DND-41 (cell line): Measurements from ENCODE around the gene KLF16.

Experiments
- ATAC-seq: fragments of 200-7000 bp; cut with Tn5 transposase; 3 replicates; pipeline ENCODE4 v1.9.1; 2021; ENCODE audit warnings: low read depth; ENCODE audit not compliant: insufficient read depth
- DNase-seq: peaks from one replicate; pipeline ENCODE4 v3.0.0-alpha.2; 2020
- H2AFZ ChIP-seq: 2 replicates; pipeline ENCODE4 v1.6.0; 2012; ENCODE audit warnings: low read depth, low read length
- H3K27ac ChIP-seq: 2 replicates; pipeline ENCODE4 v1.5.1; 2012; ENCODE audit warnings: low read length, inconsistent platforms
- H3K27me3 ChIP-seq: fragments of 200-600 bp; sonication (generic); 2 replicates; pipeline ENCODE4 v1.6.0; 2012; ENCODE audit warnings: low read length, mild to moderate bottlenecking, inconsistent platforms; ENCODE audit not compliant: insufficient read depth, poor library complexity
- H3K36me3 ChIP-seq: 2 replicates; pipeline ENCODE4 v1.5.1; 2012; ENCODE audit warnings: low read length, inconsistent platforms; ENCODE audit not compliant: insufficient read depth
- H3K4me1 ChIP-seq: 2 replicates; pipeline ENCODE4 v1.5.1; 2012; ENCODE audit warnings: mild to moderate bottlenecking, low read length; ENCODE audit not compliant: insufficient read depth
- H3K4me2 ChIP-seq: 2 replicates; pipeline ENCODE4 v1.6.0; 2012; ENCODE audit warnings: mild to moderate bottlenecking, moderate library complexity, low read length, inconsistent platforms; ENCODE audit not compliant: insufficient read depth
- H3K4me3 ChIP-seq, 2 experiments: fragments of 200-600 bp in 1 of 2; shearing (Covaris generic) in 1 of 2; 2 replicates each; pipeline ENCODE4 v1.5.1; 2012 to 2016; ENCODE audit warnings: inconsistent platforms in 2 of 2, low read length in 2 of 2, mild to moderate bottlenecking in 2 of 2, low read depth in 1 of 2, moderate library complexity in 1 of 2
- H3K79me2 ChIP-seq: 2 replicates; pipeline ENCODE4 v1.6.0; 2012; ENCODE audit warnings: low read length, inconsistent platforms; ENCODE audit not compliant: insufficient read depth
- H3K9ac ChIP-seq: 2 replicates; pipeline ENCODE4 v1.6.0; 2012; ENCODE audit warnings: low read depth, mild to moderate bottlenecking, inconsistent platforms, low read length, moderate library complexity
- H3K9me3 ChIP-seq: 2 replicates; pipeline ENCODE4 v1.5.1; 2012; ENCODE audit warnings: low read length, moderate library complexity, mild to moderate bottlenecking, inconsistent platforms; ENCODE audit not compliant: insufficient read depth, severe bottlenecking
- H4K20me1 ChIP-seq: 2 replicates; pipeline ENCODE4 v1.6.0; 2012; ENCODE audit warnings: low read length; ENCODE audit not compliant: insufficient read depth
- CTCF ChIP-seq: IDR thresholded peaks from 2 replicates; pipeline ENCODE4 v1.5.1; 2012; ENCODE audit warnings: borderline replicate concordance, low read length, moderate library complexity, mild to moderate bottlenecking; ENCODE audit not compliant: poor library complexity, severe bottlenecking; ENCODE audit errors: extremely low read depth
- EZH2 ChIP-seq: IDR thresholded peaks from 3 replicates; pipeline ENCODE4 v1.6.1; 2012; ENCODE audit warnings: borderline replicate concordance, low read depth, mild to moderate bottlenecking, moderate library complexity, low read length, inconsistent platforms; ENCODE audit not compliant: severe bottlenecking

KLF16 gene

GRCh38 chr19:1859331-1859781, 4.0 kb downstream of the KLF16 start:
- no peak overlapping the region for H3K4me3 ChIP-seq
- H3K4me1 ChIP-seq = peaks cover 32% of the 10 kb centered on the region
- no peak overlapping the region for H3K27ac ChIP-seq
- peaks cover 80% of the 10 kb centered on the region for H4K20me1 ChIP-seq
- no peaks in the 10 kb centered on the region for H3K27me3 ChIP-seq
- H3K36me3 ChIP-seq = peaks cover 4% of the 10 kb centered on the region; the same call in 1 of the 2 replicates
- no peak for TF ChIP-seq EZH2
- no peak for TF ChIP-seq CTCF
- no peak overlapping the region for H3K9ac ChIP-seq
- no peak overlapping the region for H2AFZ ChIP-seq
- ATAC-seq (no peak), DNase-seq (no peak)
- H3K9me3 ChIP-seq = no peaks in the 10 kb centered on the region
- no peak overlapping the region for H3K4me2 ChIP-seq
- H3K79me2 ChIP-seq = peaks cover 84% of the 10 kb centered on the region

DNA sequence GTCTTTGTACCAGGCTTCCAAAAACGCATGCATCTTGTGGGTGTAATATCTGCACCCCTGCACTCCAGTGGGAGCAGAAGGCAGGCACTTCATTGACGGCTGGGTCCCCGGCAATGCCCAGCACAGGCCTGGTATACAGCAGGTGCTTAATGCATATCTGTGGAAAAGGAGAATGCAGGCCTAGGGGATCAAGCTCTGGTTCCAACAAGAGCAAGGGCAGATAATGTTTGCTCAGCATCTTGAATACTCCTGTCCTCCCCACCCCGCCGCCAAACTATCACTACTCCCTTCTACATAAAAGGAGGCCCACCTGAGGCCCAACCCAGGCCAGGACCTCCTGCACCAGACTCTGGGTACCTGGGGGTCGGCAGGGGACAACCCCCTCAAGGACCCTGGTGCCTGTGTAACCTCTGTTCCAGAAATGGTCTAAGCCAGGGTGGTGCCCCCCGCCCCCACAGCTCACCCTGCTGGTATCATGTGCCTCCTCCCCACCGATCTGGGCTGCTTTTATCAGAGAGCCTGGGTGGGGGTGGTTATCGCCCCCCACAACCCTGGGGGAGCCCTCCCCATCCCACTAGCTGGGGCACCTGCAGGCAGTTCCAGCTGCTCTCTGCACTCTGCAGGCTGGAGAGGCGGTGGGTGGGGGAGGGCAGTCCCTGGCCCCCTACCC, 4.8 kb downstream of the KLF16 start:
- Histone ChIP-seq H3K27me3 (no peaks in the 10 kb centered on the region), H3K9me3 (no peaks in the 10 kb centered on the region), H2AFZ (no peak overlapping the region), H3K27ac (no peak overlapping the region), H3K36me3 (peaks cover 8% of the 10 kb centered on the region), H3K4me1 (peaks cover 32% of the 10 kb centered on the region), H3K9ac (no peak overlapping the region), H3K4me3 (no peak overlapping the region), H3K79me2 (peaks cover 88% of the 10 kb centered on the region), H4K20me1 (peaks cover 85% of the 10 kb centered on the region), H3K4me2 (no peak overlapping the region)
- DNase-seq (no peak), ATAC-seq (no peak)
- TF ChIP-seq EZH2 (no peak), CTCF (no peak)

DNA sequence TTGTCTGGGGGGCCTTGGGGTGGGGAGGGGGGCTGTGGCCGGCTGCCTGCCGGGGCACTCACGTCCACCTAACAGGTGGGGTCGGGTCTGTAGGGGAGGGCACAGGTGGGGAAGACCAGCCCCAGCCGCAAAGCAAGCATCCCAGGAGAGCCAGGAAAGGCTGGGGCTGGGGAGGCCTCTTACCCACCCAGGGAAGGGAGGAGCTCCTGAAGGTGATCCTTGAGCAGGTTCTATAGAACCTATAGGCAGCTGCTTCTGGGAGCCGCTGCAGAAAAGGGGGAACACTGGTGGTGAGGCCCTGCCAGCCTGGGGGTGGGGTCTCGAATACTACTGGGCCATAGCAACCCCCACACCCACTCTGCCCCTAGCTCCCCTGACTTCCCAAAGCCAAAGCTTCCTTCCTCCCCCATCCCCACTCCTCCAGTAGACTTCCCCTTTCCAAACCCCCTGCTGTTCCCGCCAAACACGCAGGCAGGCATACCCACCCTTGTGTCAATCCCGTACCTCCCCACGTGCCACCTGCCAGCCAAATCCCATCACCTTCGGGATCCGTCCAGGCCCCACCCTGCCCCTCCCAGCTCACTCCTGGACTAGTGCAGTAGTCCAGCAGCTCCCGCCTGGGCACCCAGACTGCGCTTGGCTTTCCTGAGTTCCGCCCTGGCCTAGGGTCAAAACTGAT, 5.6 kb downstream of the KLF16 start:
- TF ChIP-seq EZH2 = no peak
- no peak for TF ChIP-seq CTCF
- Histone ChIP-seq H3K9ac (no peak overlapping the region), H3K4me1 (peaks cover 39% of the 10 kb centered on the region), H3K4me2 (no peak overlapping the region), H4K20me1 (peaks cover 93% of the 10 kb centered on the region), H3K9me3 (no peaks in the 10 kb centered on the region), H3K79me2 (peaks cover 93% of the 10 kb centered on the region), H3K27ac (no peak overlapping the region), H3K36me3 (peaks cover 8% of the 10 kb centered on the region), H2AFZ (no peak overlapping the region), H3K27me3 (no peaks in the 10 kb centered on the region), H3K4me3 (no peak overlapping the region)
- DNase-seq (no peak), ATAC-seq (no peak)
